ENCODE measurements around the gene PLCH2. TPM values are rescaled to one million over a fixed set of nuclear protein-coding genes. Genes with fewer than 3 reads are reported as not detected.

Gene PLCH2
- total and polyA plus RNA-seq, 8 donors = 0.67 to 6.5 (median 3.7) TPM

DNA sequence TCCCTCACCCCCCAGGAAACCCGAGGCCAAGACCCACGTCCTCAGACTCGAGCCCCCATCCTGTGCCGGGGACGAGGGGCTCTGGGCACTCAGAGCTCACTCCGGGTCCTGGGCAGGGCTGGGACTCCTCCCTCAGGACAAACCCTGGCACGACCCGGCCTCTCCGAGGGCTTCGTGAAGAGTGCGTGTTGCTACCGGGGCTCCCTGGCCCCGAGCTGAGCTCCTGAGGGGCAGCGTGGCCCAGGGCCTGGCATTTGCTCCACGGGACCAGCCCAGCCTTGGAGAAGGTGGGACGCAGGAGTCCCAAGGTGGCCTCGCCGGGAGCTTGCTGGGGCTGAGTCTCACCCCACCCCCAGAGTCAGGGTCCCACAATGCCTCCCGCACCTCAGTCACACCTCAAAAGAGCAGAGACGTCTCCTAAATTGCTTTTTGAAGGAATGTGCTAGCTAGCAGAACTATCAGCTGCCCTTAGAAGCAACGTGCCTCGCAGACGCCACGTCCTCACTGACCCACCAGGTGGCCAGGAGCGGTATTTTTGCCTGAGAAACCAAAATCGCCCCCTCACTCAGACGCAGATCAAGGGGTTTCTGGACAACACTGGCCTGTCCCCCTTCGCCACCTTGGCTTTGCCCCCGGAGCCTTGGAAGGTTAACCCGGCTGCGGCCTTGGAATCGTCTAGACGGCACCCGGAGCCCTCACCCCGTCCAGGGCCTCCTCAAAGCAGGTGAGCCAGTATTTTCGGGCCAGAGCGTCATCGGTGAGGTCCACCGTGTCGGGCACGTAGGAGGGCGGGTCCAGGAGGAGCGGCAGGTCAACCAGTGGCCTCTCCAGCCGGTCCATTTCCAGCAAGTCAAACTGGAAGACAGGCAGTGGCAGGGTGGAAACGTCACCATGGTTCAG lies 39.0 kb downstream of the PLCH2 start:
- no peak for DNase-seq
- Histone ChIP-seq H3K4me1 (no peaks in the 10 kb centered on the region), H3K27ac (no peak overlapping the region), H3K27me3 (no peaks in the 10 kb centered on the region), H3K4me3 (no peak overlapping the region), H3K36me3 (peaks cover 4 to 99% of the 10 kb centered on the region in 2 donors), H3K9me3 (no peaks in the 10 kb centered on the region)
- intact Hi-C loops (cut with DNase I) = no loop called here
- no peak for TF ChIP-seq CTCF (IDR thresholded peaks at IDR 0.05)
- no peak for ATAC-seq

DNA sequence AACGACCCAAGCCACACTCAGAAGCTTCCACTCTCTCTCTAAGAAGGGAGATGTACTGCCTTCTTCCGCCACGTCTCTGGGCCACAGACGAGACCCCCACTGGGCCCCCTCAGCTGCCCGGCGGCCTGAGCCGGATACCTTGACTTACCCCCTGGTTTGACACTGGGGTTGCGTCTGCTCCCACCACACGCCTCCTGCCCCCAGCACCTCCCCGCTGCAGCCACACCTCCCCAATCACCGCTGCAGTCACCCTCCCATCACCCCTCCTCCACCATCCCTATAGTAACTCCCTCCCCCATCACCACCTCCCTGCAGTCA lies 39.6 kb downstream of the PLCH2 start:
- ATAC-seq (no peak), DNase-seq (no peak)
- Histone ChIP-seq H3K27ac (no peak overlapping the region), H3K36me3 (peaks cover 4 to 99% of the 10 kb centered on the region in 2 donors), H3K27me3 (no peaks in the 10 kb centered on the region), H3K9me3 (no peaks in the 10 kb centered on the region), H3K4me1 (no peaks in the 10 kb centered on the region), H3K4me3 (no peak overlapping the region)
- intact Hi-C loops (cut with DNase I) = no loop called here
- TF ChIP-seq CTCF (IDR thresholded peaks at IDR 0.05) = no peak

DNA sequence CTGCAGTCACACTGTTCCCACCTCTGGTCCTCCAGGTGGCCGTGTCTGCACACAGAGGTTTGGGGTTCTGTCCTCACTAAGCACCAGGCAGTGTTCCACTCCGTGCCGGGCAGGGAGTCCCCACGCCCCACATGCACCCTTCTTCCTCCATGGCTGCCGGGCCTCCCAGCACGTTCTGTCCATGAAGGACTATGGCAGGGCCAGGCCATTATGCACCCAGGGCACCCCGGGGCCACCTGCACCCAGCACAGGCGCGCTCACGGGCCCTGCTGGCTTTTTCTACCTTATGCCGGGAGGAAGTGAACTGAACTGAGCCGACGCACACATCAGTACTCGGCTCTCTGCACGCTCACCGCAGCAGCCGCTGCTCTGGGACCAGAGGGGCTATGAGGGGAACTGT lies 40.0 kb downstream of the PLCH2 start:
- ATAC-seq (no peak), DNase-seq (no peak)
- Histone ChIP-seq H3K9me3 (no peaks in the 10 kb centered on the region), H3K4me1 (no peaks in the 10 kb centered on the region), H3K27ac (no peak overlapping the region), H3K27me3 (no peaks in the 10 kb centered on the region), H3K4me3 (no peak overlapping the region), H3K36me3 (peaks cover 4 to 99% of the 10 kb centered on the region in 2 donors)
- no peak for TF ChIP-seq CTCF (IDR thresholded peaks at IDR 0.05)
- intact Hi-C loops (cut with DNase I) = no loop called here

DNA sequence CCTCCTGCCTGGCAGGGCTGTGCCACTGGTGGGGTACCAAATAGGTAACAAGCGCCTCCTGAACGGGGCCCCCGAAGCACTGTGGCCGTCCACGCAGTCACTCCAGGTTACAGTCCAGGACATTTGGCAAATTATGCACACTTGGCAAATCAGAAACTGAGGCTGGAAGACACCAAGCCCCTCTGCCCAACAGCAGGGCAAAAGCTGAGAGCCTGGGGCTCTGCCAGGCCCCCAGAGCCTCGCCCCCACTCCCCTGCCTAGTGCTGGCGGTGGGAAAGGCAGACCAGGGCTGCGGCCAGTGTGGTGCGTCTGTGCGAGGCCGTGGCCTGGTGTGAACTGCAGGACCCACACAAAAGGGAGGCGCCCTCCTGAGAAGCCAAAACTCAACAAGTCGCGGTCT lies 40.9 kb downstream of the PLCH2 start:
- Histone ChIP-seq H3K36me3 (peaks cover 0 to 97% of the 10 kb centered on the region in 2 donors), H3K27ac (no peak overlapping the region), H3K27me3 (no peaks in the 10 kb centered on the region), H3K4me1 (no peaks in the 10 kb centered on the region), H3K9me3 (no peaks in the 10 kb centered on the region), H3K4me3 (no peak overlapping the region)
- no peak for TF ChIP-seq CTCF (IDR thresholded peaks at IDR 0.05)
- ATAC-seq (no peak), DNase-seq (no peak)
- intact Hi-C loops (cut with DNase I) = no loop called here

GRCh38 chr1:2517966-2518365 lies 41.9 kb downstream of the PLCH2 start:
- no peak for TF ChIP-seq CTCF (IDR thresholded peaks at IDR 0.05)
- Histone ChIP-seq H3K27me3 (no peaks in the 10 kb centered on the region), H3K9me3 (no peaks in the 10 kb centered on the region), H3K4me1 (peaks cover 0 to under 1% of the 10 kb centered on the region in 2 donors), H3K4me3 (no peak overlapping the region), H3K27ac (no peak overlapping the region), H3K36me3 (peaks cover 0 to 87% of the 10 kb centered on the region in 2 donors)
- intact Hi-C loops (cut with DNase I) = no loop called here
- ATAC-seq (no peak), DNase-seq (no peak)

Data from left lung (tissue), 10 donors.